Gastroesophageal sphincter (tissue), 3 donors: ENCODE results near the gene BBS10.

ENCODE experiments used
- CTCF ChIP-seq, 4 experiments: fragments of 200-600 bp in 2 of 4; fragments of 450-650 bp in 2 of 4; sonication (generic) in 1 of 4; IDR thresholded peaks; one replicate each; pipeline ENCODE4 v1.5.1; 2017 to 2019; ENCODE audit warnings: antibody characterized with exemption in 4 of 4, mild to moderate bottlenecking in 2 of 4, moderate library complexity in 2 of 4
- EP300 ChIP-seq: sonication (generic); formaldehyde crosslinking; IDR thresholded peaks from one replicate; pipeline ENCODE4 v1.6.1; 2017; ENCODE audit warnings: antibody characterized with exemption, mild to moderate bottlenecking
- POLR2A ChIP-seq, 2 donors: fragments of 450-650 bp; IDR thresholded peaks; one replicate each; pipeline ENCODE4 v1.6.1; 2017; ENCODE audit warnings: antibody characterized with exemption in 2 of 2, mild to moderate bottlenecking in 2 of 2, moderate library complexity in 1 of 2
- POLR2AphosphoS5 ChIP-seq: sonication (generic); formaldehyde crosslinking; IDR thresholded peaks from one replicate; pipeline ENCODE4 v1.6.1; 2017; ENCODE audit warnings: antibody characterized with exemption

GRCh38 chr12:76303365-76303764 is 44.9 kb downstream of the BBS10 start:
- TF ChIP-seq CTCF (IDR thresholded peaks at IDR 0.05) (no peak), EP300 (no peak), POLR2AphosphoS5 (no peak), POLR2A (IDR thresholded peaks at IDR 0.05) (no peak)
